Progenitor cell of endocrine pancreas (in vitro differentiated cells): Measurements from ENCODE around the gene TFB1M. TPM values are rescaled to one million over a fixed set of nuclear protein-coding genes. Genes with fewer than 3 reads are reported as not detected.

Experiments
- DNase-seq: peaks from one replicate; pipeline ENCODE4 v3.0.0; 2021; ENCODE audit warnings: low spot score; ENCODE audit not compliant: unreplicated experiment
- H3K27ac Mint-ChIP-seq: 2 replicates; pipeline ENCODE4 v1.8.0; 2021; ENCODE audit warnings: mild to moderate bottlenecking, moderate library complexity, mixed read lengths
- H3K27me3 Mint-ChIP-seq: 2 replicates; pipeline ENCODE4 v1.8.0; 2021; ENCODE audit warnings: mixed read lengths
- H3K36me3 Mint-ChIP-seq: 2 replicates; pipeline ENCODE4 v1.8.0; 2022; ENCODE audit warnings: mixed read lengths; ENCODE audit not compliant: insufficient read depth
- H3K4me1 Mint-ChIP-seq: 2 replicates; pipeline ENCODE4 v1.8.0; 2021; ENCODE audit warnings: low read depth, mixed read lengths
- H3K4me3 Mint-ChIP-seq: 2 replicates; pipeline ENCODE4 v1.8.0; 2021; ENCODE audit warnings: low read depth, mild to moderate bottlenecking, moderate library complexity, mixed read lengths
- H3K9me3 Mint-ChIP-seq: 2 replicates; pipeline ENCODE4 v1.8.0; 2021; ENCODE audit warnings: low read depth, mixed read lengths
- total RNA-seq: library from RNA; stranded (reverse); gene quantifications from 2 replicates; pipeline ENCODE4 v1.2.1, GENCODE V29; 2021
- TF ChIP-seq, protein P1 (sequence below): fragments of 200-600 bp; sonication (generic); IDR thresholded peaks from one replicate; pipeline ENCODE4 v1.5.0; 2021; ENCODE audit warnings: antibody characterized with exemption, mild to moderate bottlenecking; ENCODE audit not compliant: unreplicated experiment

TFB1M gene
- total RNA-seq, 1 donor from 2014 or later = 33.2 TPM

DNA sequence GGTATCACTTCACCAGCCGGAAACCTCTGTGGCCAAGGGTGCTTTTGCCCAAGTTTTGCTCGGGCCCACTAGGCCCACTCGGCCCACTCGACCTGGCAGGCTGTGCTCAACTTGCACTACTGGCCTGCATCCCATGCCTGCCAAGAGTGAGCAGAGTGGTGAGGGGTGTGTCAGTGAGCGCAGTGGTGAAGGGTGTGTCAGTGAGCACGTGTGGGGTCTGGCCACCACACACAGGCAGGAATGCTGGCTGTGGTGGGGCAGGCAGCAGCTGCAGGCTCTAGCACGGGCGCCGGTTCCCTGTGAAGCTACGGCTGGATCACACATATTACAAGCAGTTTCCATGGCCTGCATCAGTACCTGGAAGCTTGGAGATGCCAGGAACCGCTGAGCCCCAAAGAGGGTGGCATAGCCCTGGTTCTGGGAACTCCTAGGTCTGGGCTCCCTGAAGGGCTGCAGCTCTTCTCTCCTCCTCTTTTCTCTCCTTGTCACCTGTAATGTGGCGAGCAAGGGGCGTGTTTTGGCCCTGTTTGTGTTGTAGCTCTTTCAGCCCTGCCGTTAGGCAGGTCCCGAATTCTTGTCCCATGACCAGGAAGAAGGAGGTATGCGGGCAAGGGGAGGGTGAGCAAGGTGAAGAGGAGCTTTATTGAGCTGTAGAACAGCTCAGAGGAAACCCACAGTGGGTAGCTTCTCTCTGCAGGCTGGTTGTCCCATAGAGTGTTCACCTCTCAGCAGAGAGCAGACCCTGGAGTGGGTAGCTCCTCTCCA lies 101.5 kb downstream of the TFB1M start:
- Mint-ChIP-seq H3K27me3 (peaks cover 6% of the 10 kb centered on the region), H3K36me3 (peaks cover 1% of the 10 kb centered on the region), H3K27ac (no peak overlapping the region), H3K4me1 (peaks cover 5% of the 10 kb centered on the region), H3K9me3 (peaks cover 3% of the 10 kb centered on the region), H3K4me3 (no peak overlapping the region)
- TF ChIP-seq, protein P1, sequence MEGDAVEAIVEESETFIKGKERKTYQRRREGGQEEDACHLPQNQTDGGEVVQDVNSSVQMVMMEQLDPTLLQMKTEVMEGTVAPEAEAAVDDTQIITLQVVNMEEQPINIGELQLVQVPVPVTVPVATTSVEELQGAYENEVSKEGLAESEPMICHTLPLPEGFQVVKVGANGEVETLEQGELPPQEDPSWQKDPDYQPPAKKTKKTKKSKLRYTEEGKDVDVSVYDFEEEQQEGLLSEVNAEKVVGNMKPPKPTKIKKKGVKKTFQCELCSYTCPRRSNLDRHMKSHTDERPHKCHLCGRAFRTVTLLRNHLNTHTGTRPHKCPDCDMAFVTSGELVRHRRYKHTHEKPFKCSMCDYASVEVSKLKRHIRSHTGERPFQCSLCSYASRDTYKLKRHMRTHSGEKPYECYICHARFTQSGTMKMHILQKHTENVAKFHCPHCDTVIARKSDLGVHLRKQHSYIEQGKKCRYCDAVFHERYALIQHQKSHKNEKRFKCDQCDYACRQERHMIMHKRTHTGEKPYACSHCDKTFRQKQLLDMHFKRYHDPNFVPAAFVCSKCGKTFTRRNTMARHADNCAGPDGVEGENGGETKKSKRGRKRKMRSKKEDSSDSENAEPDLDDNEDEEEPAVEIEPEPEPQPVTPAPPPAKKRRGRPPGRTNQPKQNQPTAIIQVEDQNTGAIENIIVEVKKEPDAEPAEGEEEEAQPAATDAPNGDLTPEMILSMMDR = no peak
- no peak for DNase-seq

DNA sequence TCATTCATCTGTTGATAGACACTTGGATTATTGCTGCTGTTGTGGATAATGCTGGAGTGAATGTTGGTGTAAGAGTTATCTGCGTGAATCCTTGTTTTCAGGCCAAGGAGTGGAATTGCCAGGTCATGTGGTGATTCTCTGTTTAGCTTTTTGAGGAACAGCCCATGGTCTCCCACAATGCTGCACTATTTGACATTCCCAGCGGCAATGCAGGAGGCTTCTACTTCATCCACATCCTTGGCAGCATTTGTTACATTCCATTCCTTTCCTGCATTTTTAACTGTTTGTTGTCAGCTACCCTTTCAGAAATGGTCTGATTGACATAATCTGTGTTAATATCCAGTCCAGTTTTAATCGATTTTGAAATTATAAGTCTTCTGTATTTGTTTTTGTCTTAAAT lies 102.2 kb downstream of the TFB1M start:
- Mint-ChIP-seq H3K27me3 (peaks cover 6% of the 10 kb centered on the region), H3K27ac (no peak overlapping the region), H3K9me3 (peaks cover 3% of the 10 kb centered on the region), H3K4me1 (peaks cover 5% of the 10 kb centered on the region), H3K36me3 (peaks cover 1% of the 10 kb centered on the region), H3K4me3 (no peak overlapping the region)
- TF ChIP-seq, protein P1 = no peak
- no peak for DNase-seq

DNA sequence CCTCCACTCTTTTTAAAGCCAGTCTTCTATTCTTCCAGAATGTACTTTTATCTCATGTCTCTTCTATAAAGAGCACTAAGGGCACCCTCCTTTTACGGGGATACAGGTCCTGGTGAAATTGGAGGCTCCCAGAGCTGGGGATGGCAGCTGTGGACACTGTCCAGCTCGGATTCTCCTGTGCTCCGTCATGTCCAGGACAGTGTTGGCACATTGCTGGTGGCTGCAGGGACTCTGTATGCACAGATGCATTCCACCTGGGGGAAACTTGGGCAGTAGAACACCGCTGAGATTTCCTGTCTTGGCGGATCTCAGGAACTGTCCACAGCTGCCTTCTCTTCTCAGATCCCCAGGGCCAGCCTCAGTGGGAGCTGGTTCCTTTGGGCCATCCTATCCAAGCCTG lies 107.1 kb downstream of the TFB1M start:
- TF ChIP-seq, protein P1 = no peak
- H3K27ac Mint-ChIP-seq = no peak overlapping the region
- peaks cover 3% of the 10 kb centered on the region for H3K9me3 Mint-ChIP-seq
- H3K27me3 Mint-ChIP-seq = no peaks in the 10 kb centered on the region
- H3K4me1 Mint-ChIP-seq = no peaks in the 10 kb centered on the region
- DNase-seq = no peak
- peaks cover 1% of the 10 kb centered on the region for H3K36me3 Mint-ChIP-seq
- no peak overlapping the region for H3K4me3 Mint-ChIP-seq

Other genes with a start within 250 kb of the TFB1M start
- gene CLDN20, start 50.5 kb downstream of the TFB1M start, total RNA-seq = not detected in 2 replicates
- not detected in 2 replicates for gene NOX3, start 141.4 kb upstream of the TFB1M start, total RNA-seq